Muscle of back (tissue), 13 donors: Measurements from ENCODE around the gene UGCG. TPM values are rescaled to one million over a fixed set of nuclear protein-coding genes. Genes with fewer than 3 reads are reported as not detected.
"Not testable (repeated sequence)": the region's sequence is repeated elsewhere in the genome, so short reads cannot be mapped to it uniquely, and the experiment has no call there.

Experiments
- DNase-seq, 3 donors: peaks; one replicate each; pipeline versions ENCODE4 v3.0.0 to v3.0.0-alpha.2; 2013
- long read RNA-seq, 9 donors: transcript quantifications; one replicate each; lab custom pipeline, GENCODE V29; 2026
- polyA plus RNA-seq, 10 donors: library from polyadenylated mRNA; unstranded; fragments of 120-200 nt; gene quantifications; one replicate each; pipeline ENCODE4 v1.2.1, GENCODE V29; 2013; ENCODE audit not compliant: insufficient read length in 10 of 10

Gene UGCG
- 10 to 100 TPM; 22.2 to 43.2 (median 29.7) TPM for polyA plus RNA-seq
- long read RNA-seq, donor 1, full-length matches to known transcripts: 7 of 7 reads
- long read RNA-seq, donor 1, partial matches to known transcripts: 0 of 7 reads
- long read RNA-seq, donor 1, other reads (novel, unspliced or antisense): 0 of 7 reads
- long read RNA-seq, donor 2, full-length matches to known transcripts: 7 of 7 reads
- long read RNA-seq, donor 2, partial matches to known transcripts: 0 of 7 reads
- long read RNA-seq, donor 2, other reads (novel, unspliced or antisense): 0 of 7 reads
- long read RNA-seq, donor 3: 0 reads
- long read RNA-seq, donor 4, full-length matches to known transcripts: 3 of 3 reads
- long read RNA-seq, donor 4, partial matches to known transcripts: 0 of 3 reads
- long read RNA-seq, donor 4, other reads (novel, unspliced or antisense): 0 of 3 reads
- long read RNA-seq, donor 5, full-length matches to known transcripts: 3 of 3 reads
- long read RNA-seq, donor 5, partial matches to known transcripts: 0 of 3 reads
- long read RNA-seq, donor 5, other reads (novel, unspliced or antisense): 0 of 3 reads
- long read RNA-seq, donor 6, full-length matches to known transcripts: 8 of 8 reads
- long read RNA-seq, donor 6, partial matches to known transcripts: 0 of 8 reads
- long read RNA-seq, donor 6, other reads (novel, unspliced or antisense): 0 of 8 reads
- long read RNA-seq, donor 7, full-length matches to known transcripts: 8 of 8 reads
- long read RNA-seq, donor 7, partial matches to known transcripts: 0 of 8 reads
- long read RNA-seq, donor 7, other reads (novel, unspliced or antisense): 0 of 8 reads
- long read RNA-seq, donor 8, full-length matches to known transcripts: 4 of 4 reads
- long read RNA-seq, donor 8, partial matches to known transcripts: 0 of 4 reads
- long read RNA-seq, donor 8, other reads (novel, unspliced or antisense): 0 of 4 reads
- long read RNA-seq, donor 9: 0 reads

DNA sequence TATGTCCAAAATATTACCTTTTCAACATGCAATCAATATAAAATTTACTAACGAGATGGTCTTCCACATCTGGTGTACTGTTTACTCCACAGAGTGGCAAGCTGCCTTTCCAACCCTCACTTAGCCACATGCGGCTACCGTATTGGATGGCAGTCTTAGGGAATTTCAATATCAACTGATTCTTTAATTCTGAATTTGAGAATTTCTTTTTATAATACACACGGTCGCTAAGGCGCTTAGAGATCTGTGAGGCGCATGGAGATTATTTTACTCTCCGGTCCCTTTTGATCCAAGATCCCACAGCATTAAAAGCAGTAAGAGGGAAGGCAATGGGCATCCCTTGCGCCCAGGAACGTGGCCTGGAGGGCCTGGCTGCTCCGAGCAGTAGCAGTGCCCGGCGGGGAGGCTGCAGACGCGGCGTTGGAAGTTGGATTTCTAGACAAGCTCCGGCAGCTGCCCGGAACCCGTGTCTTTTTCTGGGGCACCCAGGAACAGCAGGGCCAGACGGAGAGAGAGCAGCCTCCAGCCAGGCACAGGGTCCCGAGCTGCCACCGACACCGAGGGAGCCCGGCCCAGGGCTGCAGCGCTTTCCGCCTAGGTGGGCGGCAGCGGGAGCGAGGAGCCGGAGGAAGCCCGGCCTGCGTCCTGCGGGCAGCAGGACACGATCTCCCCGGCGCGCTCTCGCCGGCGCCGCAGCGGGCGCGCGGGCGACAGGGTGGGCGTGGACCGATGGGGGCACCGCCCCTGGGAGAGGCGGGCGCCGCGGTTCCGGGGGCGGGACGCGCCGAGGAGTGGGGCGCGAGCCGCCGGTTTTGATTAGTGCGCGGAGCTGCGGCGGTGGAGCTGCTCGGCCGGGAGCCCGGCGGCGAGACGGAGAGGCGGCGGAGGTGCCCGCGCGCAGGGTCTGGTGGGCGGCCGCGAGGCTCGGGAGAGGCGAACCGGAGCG, at the start of gene UGCG:
UGCG (plus strand) TSS at position 819 of the 946 bp plus-strand sequence. CDS start 402 bp downstream, outside the sequence.
- peak; percentile 94 to 97 (median 95) for DNase-seq

DNA sequence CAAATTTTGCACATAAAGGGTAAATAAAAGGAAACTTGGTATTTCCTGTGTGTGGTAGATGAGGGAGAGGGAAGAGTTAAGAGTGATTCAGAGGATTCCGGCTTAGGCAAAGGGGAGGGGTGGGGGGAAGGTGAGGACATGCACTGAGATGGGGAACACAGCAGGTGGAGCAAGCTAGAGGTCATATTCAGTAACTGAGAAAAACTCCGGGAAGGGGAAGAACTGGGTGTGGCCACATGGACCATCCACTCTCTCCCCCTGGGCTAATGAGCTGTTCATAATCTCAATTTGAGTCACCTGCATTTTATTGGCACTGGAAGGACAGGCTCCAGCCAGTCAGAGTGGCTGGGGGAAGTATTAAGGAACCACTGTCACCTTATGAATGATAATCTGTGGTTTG, 45.1 kb upstream of the UGCG start:
- DNase-seq: no peak

DNA sequence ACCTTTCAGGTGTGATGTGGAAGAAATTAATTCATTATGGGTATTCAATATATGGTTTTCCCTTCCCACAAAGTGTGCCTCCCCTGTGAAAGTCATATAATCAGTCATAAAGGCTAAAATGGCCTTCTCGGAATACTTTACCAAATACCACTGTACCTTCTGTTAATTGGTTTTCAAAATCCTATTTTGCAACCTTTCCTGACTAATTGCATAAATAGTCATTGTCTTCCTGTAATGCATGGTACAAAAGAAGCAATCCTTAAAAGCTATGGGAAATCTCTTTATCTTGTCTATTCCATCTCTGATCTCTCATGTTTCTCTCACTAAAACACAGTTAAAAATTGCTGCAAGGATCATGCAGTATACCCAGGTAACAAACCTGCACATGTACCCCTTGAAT, 44.3 kb upstream of the UGCG start:
- no peak for DNase-seq

DNA sequence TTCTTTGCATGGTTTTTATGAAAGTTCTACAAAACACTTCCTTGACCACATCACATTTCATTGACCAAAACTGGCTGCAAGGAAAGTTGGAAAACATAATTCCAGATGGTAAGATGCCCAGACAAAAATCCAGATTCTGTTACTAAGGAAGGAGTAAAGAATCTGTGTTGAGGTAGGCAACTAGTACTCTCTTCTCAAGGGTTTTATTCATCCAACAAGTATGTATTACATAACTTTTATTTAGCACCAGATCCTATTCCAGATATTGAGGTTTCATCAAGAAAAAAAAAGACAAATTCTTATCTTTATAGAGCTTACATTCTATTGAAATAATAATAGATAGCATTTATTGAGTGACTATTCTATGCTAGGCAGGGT, 43.2 kb upstream of the UGCG start:
- no peak for DNase-seq

DNA sequence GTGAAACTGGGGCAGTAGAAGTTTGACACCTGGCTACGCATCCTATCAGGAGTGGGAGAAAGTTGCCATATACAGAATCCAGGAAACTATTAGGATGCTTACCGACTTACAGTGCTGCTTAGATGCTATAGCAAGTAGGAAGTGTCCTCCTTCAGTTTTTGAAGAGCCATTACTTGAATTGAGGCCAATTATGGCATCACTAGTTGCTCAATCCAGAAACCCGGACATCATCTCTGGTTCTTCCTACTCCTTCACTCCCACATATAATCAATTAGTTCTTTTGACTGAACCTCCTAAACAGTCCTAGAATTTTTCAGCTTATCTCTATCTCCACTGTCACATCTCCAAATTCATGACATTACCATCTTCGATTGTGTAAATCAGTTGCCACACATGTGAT, 41.8 kb upstream of the UGCG start:
- no peak for DNase-seq

DNA sequence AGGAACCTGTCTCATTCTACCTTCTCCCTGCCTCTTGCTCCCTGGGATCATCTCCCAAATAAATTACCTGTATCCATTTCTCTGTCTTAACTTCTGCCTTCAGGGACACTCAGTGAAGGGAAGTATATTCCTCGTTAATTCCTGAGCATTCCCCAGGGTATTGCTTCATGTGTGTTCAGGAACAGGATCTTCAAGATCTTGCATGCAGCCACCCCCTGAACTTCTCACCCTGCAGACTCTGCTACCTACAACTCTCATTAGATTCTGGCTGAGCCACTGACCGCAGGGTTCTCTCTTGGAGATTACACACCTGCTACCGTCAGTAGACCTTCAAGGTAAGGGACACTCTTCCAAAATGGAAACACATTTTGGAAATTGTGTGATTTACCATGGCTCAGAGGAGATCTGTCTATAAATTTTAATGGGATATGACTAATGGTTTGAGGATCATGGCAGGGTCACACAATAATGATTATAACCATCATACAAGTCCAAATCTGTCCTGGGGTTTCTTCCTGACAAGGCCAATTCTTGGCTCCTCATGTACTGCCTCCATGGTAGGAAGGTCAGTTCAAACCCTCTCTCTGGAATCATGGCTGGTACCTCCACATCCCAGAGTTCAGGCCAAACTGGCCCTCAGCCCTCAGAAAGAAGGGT, 38.9 kb upstream of the UGCG start:
- no peak for DNase-seq

DNA sequence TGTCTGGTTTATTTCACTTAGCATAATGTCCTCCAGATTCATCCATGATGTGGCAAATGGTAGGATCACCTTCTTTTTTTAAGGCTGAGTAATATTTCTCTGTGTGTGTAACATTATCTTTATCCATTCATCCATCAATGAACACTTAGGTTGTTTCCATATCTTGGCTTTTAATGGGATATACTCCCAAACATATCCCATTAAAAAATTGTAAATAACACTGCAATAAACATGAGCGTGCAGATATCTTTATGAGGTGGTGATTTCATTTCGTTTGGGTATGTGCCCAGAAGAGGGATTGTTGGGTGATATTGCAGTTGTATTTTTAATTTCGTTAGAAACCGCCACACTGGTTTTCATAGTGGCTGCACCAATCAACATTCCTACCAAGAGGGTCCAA, 36.2 kb upstream of the UGCG start:
- no peak for DNase-seq

DNA sequence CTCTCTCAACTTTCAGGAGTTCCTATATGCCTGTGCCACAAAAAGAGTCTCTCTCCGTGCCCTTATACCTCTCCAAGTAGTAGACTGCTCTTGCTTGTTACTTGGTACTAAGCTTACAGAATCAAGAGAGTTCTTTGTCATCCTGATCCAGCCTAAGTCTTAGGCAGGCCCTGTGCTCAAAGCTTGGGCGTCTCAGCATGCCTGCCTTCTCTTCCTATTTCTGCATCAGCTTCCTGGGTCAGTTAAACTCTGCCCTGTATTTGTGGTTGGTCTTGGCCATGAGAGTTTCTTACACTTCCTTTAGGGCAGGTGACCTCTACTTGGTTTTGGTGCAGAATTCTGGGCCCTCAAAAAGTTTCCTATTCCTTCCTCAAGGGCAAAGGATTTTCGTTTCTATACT, 33.0 kb upstream of the UGCG start:
- DNase-seq: no peak

DNA sequence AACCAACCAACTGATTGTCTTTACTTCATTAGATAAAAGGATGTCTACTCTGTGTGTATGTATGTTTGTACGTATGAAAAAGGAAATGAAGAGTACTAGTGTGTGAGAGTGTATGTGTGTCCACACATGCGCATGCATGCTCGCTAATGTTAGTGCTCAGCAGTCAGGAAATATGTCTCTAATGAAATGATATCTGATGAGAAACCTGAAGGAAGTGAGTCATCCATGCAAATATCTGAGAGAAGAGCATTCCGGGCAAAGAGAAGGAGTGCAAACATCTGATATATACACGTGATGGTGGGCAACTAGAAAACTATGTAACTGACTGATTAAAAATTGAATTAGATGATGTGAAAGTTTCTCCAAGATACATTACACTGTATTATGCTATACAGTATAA, 29.6 kb upstream of the UGCG start:
- peak in 1 of 3 donors; percentile 66 for DNase-seq

DNA sequence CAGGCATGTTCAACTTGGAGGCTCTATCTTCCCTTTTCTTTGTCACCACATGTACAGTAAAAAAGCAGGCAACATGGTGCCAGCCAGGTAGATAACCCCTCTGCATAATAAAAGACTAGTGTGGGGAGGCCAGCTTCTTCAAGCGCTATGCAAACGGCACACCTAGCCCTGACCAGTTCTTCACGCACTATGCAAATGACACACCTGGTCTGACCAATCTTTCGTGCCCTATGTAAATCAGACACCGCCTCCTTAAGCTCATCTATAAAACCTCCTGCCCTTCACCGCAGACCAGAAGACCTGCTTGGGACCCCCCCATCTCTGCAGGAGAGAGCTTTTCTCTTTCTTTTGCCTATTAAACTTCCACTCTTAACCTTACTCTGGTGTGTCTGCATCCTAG, 28.1 kb upstream of the UGCG start:
- DNase-seq: no peak

DNA sequence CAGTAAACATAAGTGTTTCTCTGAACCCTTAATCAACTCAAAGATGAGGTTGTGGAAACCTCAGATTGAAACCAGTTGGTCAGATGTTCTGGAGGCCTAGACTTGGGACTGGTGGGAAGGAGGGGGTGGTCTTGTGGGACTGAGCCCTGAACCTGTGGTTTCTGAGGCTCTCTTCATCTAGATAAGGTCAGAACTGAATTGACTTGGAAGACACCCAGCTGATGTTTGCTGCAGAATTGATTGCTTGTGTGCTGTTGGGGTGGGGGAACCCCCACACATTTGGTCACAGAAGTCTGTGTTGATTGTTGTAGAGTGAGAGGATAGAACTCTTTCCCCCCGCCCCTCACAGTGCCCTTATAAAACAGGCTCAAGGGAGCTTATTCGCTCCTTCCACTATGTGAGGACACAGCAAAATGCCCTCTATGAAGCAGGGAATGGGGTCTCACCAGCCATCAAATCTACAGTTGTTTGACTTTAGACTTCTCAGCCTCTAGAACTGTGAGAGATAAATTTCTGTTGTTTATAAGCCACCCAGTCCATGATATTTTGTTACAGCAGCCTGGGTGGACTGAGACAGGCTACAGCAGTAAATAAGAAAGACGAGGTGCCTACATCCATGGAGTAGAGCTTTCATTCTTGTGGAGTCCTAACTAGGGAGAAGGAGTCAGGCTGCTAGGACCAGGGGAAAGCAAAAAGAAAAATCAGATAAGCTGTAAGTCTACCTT, 25.7 kb upstream of the UGCG start:
- no peak for DNase-seq

DNA sequence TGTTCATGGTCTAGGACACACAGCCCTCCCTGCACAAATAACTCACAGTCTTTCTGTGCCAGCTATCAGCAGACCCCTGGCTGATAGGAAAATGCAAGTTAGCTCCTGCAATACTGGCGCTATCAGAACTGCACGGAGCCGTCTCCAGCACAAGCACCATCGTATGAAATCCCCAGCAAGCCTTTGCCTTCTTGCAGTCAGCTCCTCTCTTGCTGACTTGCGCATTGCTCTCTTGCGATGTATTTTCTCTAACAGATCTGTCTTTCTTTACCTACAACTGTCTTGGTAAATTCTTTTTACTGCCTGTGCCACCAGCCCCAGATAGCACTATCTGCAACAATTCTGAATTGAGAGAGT, 25.1 kb upstream of the UGCG start:
- DNase-seq: no peak

DNA sequence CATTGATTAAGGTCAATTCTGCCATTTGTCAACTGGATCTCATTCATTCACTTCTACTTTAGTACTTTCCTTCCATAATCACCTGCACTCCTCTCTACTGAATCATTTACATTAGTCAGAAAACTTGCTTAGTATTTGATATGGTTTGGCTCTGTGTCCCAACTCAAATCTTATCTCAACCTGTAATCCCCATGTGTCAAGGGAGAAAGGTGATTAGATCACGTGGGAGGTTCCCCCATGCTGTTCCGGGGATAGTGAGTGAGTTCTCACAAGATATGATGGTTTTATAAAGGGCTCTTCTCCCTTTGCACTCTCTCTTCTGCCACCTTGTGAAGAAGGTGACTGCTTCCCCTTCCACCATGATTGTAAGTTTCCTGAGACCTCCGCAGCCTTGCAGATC, 23.7 kb upstream of the UGCG start:
- no peak for DNase-seq

DNA sequence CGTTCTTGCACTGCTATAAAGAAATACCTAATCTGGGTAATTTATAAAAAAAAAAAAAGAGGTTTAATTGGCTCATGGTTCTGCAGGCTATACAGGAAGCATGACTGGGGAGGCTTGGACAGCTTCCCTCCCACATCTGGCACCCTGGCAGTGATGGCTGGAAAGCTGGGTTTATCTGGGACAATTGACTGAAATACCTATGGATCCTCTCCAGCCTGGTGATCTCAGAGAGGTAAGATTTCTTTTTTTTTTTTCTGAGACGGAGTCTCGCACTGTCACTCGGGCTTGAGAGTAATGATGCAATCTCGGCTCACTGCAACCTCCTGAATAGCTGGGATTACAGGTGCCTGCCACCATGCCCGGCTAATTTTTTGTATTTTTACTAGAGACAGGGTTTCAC, 22.7 kb upstream of the UGCG start:
- no peak for DNase-seq

DNA sequence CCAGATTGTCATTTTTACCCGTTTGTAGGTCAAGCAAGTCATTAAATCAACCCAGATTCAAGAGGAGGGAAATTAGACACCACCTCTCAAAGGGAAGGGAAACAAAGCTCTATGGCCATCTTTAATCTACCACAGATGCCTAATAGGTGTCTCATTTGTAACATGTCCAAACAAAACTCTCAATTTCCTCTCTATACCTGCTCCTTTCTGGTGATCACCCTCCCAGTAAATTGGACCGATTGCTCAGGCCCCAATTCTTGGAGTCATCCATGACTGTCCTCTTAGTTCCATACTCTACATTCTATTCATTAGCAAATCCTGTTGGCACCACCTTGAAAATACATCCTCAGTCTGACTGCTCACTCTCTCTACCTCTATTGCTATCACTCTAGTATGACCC, 22.1 kb upstream of the UGCG start:
- DNase-seq: no peak

DNA sequence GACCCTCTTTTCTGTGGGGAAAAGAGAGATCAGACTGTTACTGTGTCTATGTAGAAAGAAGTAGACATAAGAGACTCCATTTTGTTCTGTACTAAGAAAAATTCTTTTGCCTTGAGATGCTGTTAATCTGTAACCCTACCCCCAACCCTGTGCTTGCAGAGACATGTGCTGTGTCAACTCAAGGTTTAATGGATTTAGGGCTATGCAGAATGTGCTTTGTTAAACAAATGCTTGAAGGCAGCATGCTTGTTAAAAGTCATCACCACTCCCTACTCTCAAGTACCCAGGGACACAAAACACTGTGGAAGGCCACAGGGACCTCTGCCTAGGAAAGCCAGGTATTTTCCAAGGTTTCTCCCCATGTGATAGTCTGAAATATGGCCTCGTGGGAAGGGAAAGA, 21.3 kb upstream of the UGCG start:
- DNase-seq: not testable (repeated sequence)

DNA sequence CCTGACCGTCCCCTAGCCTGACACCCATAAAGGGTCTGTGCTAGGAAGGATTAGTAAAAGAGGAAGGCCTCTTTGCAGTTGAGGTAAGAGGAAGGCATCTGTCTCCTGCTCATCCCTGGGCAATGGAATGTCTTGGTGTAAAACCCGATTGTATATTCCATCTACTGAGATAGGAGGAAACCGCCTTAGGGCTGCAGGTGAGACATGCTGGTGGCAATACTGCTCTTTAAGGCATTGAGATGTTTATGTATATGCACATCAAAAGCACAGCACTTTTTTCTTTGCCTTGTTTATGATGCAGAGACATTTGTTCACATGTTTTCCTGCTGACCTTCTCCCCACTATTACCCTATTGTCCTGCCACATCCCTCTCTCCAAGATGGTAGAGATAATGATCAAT, 20.9 kb upstream of the UGCG start:
- not testable (repeated sequence) for DNase-seq

DNA sequence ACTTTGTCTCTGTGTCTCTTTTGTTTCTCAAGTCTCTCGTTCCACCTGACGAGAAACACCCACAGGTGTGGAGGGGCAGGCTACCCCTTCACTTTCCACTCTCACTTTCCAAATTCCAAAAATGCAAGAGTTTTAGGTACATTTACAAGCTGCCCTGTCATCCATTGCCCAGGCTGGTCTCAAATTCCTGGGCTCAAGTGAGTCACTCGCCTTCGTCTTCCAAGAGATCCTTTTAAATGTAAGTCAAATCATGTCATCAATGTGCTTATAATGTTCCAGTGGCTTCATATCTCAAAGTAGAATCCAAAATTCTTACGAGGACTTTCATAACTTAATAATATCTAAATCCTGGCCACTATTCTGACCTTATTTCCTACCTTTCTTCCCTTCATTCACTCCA, 20.4 kb upstream of the UGCG start:
- no peak for DNase-seq

DNA sequence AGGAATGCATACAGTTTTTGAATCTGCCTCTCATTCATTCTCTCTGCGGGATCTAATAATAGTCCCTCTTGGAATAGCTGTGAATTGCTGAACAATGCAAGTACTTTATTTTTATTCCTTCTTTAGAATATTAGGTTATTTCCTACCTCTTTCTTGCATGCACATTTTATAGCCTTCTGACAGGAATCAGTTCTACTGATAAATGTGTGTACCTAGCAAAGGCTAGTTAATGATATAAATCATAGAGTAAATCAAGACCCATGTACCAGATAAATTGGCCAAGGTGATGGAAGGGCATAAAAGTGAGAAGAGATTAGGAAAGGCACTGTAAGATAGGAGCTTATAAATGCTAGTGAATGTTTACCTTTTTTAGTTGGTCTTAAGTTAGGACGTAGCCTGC, 19.2 kb upstream of the UGCG start:
- DNase-seq: no peak

DNA sequence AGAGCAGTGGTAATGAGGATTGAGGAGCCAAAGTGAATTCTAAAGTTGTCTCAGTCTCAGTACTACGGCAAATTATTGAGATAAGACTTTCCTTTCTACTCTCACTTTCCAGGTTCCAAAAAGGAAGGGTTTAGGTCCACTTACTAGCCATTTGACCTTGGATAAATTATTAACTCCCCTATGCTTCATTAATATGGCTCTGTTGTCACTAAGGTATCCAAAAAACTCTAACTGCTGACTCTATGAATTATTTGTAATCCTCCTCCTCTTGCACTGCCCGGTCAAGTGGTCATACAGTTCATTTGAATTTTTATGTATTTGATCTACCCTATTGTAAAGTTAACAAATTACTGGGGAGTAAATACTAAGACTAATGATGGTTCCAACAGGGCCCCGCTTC, 17.7 kb upstream of the UGCG start:
- no peak for DNase-seq
